GM18505 (cell line): Measurements from ENCODE around the gene CRYBG1.
"Not testable (repeated sequence)": the region's sequence is repeated elsewhere in the genome, so short reads cannot be mapped to it uniquely, and the experiment has no call there.

Source experiments
- ATAC-seq: cut with Tn5 transposase; IDR thresholded peaks from one replicate; pipeline ENCODE4 v1.9.1; 2021; ENCODE audit not compliant: unreplicated experiment
- POLR2A ChIP-seq: IDR thresholded peaks from 4 replicates; pipeline ENCODE4 v1.6.1; 2011; ENCODE audit warnings: borderline replicate concordance; ENCODE audit not compliant: insufficient read depth, insufficient read length; ENCODE audit errors: extremely low read depth

Gene CRYBG1

DNA sequence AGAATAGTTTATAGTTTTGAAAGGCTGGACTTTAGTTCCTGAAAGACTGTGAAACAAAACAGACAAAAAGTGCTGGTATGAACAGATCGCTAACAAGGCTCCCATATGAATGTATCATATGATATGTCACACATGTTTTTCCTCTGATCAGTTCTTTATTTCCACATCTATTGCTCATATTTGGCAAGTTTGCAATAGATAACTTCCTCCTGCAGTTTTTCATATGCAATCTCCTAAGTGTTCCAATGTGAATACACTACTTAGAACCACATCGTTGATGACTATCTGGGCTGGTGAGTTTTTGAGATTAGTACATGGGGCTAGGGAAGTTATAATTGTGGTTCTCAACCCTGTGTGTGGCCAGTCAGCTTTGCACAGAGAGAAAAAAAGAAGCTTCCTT is 23.1 kb downstream of the CRYBG1 start:
- ATAC-seq = no peak
- TF ChIP-seq POLR2A = no peak

DNA sequence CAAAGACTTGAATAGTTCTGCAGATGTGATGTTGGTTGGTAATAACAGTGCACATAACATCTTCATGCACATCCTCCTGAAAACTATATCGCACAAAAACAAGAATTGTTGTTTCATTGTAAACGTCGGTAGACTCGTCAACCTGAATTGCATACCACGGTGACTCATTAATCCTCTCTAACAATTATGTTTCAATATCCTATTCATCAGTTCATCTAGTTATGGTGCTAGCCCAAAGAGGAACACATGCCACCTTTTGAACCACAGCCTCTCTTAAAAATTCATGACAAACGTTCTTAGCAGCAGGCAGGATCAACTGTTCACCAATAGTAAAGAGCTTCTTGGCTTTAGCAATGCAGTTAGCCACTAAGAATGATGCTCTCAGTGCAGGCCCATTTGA is 25.0 kb downstream of the CRYBG1 start:
- TF ChIP-seq POLR2A = no peak
- ATAC-seq = no peak

DNA sequence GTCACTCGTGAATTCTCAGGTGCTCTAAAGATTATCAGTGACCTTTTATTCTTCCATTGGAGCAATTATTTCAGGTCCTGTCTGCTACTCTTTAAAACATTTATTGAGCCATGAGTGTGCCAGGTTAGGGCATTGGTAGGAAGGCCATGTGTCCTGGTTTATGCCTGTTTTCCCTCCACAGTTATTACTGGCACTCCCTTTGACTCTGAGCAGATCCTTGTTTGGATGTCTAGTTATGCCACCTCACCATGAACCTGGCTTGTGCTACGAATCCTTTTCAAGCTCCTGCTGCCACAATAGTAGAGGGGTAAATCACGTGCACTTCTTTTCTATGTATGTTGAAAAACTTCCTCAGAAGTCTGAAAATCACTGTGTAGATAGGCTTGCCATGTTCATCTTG is 27.4 kb downstream of the CRYBG1 start:
- ATAC-seq = no peak
- TF ChIP-seq POLR2A = no peak

DNA sequence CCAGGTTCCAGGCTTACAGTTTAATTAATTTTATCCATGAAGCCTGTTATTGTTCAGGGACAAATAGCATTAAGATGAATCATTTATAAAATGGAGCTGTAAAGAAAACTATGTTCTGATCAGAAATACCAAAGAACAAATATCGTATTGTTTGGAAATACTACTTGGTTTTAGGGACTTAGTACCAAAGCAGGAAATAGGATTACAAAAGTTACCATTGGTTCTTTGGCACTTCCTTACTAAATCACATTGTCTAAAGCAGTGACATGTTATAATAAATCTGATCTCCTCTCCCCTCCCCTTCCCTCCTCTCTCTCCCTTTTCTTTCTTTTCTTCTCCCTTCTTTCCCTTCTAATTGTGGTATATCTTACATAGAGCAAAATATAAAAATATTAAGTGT is 29.6 kb downstream of the CRYBG1 start:
- ATAC-seq = no peak
- TF ChIP-seq POLR2A = no peak

DNA sequence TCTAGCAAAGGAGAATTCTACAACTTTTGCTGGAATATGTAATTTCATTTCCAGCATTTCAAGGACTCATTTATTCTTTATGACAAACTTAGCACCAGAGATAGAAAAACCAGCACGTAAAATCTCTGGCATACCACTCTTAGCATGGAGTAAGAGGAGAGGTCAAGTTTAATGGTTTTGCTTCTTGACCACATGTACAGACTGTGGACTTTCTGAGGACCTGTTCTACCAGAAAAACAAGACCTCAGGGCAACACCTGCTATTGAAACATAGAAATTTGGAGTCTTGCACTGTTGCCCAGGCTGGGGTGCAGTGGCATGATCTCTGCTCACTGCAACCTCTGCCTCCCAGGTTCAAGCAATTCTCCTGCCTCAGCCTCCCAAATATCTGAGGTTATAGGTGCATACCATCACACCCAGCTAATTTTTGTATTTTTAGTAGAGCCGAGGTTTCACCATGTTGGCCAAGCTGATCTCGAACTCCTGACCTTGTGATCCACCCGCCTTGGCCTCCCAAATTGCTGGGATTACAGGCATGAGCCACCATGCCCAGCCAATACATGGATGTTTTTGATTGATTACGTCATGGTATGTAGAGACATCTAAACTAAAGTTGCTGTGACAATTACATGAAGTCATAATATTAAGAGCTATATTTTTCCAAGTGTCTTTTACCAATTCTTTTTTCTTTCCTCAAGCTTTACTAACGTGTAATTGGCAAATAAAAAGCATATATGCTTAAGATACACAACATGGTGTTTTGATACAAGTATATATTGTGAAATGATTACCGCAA is 36.1 kb downstream of the CRYBG1 start:
- TF ChIP-seq POLR2A = no peak
- ATAC-seq = no peak

DNA sequence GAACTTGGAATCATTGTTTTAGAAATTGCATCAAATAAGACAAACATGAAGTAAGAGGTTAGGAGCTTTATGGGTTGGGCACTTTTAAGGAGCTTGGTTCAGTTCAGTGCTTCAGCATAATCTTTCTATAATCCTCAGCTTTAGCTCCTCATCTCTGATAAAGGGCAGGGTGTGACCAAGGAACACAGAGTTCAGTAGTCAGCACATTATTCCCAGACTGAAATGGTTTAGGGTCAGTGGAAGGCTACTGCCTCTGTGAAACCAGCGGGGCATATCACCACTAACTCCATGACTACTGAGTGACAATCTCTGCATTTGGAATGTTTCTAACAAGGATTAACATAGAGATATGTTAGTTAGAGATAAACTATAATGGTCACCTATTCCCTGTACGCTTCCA is 36.9 kb downstream of the CRYBG1 start:
- no peak for TF ChIP-seq POLR2A
- ATAC-seq = no peak

DNA sequence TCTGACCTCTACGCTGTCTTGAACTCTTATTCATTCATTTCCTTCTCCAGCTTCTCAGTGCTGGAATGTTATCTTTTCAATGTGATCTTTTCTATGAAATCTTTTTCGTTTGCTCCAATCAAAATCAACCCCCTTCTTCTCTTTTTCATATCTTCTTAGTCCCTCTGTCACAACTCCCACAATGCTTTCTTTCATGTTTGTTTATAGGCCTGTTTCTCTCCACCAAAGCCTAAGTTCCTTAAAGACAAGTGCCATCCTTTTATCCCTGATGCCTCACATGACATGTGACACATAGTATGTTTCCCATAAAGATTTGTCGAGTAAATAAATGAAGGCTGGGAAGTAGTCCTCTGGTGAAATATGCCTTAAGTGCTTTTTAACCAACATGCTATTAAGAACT is 38.1 kb downstream of the CRYBG1 start:
- ATAC-seq = no peak
- TF ChIP-seq POLR2A = no peak

DNA sequence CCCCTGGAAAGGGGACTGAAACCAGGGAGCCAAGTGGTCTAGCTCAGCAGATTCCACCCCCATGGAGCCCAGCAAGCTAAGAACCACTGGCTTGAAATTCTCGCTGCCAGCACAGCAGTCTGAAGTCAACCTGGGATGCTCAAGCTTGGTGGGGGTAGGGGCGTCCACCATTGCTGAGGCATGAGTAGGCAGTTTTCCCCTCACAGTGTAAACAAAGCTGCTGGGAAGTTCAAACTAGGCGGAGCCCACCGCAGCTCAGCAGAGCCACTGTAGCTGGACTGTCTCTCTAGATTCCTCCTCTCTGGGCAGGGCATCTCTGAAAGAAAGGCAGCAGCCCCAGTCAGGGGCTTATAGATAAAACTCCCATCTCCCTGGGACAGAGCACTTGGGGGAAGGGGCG is 44.5 kb downstream of the CRYBG1 start:
- ATAC-seq = not testable (repeated sequence)

DNA sequence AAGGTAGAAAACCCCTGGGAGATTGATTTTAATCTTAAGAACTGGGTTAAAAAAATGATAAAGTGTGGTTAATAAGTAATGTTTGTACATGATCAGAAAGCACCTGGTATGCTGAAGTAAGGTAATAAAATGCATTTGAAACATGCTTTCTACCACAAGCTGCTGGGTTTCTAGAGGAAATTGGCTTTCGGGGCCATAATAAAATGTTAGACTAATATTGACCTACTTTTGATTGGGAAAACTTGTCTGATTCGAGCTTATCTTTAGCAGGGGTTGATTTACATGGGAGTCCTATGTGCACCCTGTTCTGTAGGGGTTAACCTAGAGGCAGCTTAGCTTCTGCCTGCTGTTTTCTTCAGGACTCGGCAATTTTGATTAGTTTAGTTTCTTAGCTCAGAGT is 50.5 kb downstream of the CRYBG1 start:
- no peak for TF ChIP-seq POLR2A
- ATAC-seq = no peak

DNA sequence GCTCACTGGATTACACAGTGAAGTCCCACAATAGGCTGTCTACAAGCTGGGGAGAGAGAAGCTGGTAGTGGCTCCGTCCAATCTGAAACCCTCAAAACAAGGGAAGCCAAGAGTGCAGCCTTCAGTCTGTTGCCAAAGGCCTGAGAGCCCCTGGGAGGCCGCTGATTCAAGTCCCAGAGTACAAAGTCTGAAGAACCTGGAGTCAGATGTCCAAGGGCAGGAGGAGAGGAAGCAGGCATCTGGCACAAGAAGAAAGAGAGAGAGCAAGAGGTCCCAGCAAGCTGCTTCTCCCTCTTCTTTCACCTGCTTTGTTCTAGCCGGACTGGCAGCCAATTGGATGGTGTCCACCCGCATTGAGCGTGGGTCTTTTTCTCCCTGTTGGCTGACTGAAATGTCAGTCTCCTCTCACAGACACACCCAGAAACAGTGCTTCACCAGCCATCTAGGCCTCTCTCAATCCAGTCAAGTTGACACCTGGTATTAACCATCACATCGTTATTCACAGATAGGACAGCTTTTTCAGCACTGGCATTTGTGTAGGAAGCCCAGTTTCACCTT is 51.2 kb downstream of the CRYBG1 start:
- no peak for ATAC-seq
- no peak for TF ChIP-seq POLR2A

DNA sequence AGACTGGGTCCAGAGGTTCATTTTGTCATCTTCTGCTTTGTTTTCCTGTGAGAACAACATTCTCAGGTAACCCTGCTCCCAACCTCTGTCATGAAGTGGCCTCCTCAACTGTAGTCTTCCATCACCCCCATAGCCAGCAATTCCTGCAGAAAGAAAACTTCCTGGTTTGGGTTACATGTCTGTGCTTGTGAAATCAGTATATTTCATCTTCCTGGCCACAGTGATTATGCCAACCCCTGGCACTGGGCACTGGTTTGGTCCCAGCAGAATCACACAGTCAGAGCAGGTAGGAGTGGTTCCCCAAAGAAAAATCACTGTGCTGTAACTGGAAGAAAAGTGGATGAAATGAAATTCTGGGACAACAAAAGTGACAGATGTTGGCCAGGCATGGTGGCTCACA is 52.5 kb downstream of the CRYBG1 start:
- ATAC-seq = no peak
- no peak for TF ChIP-seq POLR2A

DNA sequence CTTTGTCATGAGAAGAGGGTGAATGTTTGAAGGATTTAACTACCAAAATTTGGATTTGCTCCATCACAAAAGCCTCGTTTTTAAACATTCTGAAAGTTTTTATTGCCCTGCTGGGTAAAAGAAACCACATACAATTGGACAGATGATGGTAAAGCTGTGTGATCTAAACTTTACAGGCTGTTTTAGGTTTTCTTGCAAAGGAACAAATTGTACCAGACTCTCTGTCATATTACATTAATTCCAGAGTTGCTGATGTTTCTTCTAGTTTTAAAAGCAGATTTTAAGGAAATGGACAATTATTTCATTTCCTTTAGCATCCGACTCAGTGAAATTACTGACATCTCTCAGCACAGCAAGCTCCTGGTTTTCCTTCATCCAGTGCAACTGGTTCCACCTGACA is 53.2 kb downstream of the CRYBG1 start:
- ATAC-seq = no peak
- no peak for TF ChIP-seq POLR2A

DNA sequence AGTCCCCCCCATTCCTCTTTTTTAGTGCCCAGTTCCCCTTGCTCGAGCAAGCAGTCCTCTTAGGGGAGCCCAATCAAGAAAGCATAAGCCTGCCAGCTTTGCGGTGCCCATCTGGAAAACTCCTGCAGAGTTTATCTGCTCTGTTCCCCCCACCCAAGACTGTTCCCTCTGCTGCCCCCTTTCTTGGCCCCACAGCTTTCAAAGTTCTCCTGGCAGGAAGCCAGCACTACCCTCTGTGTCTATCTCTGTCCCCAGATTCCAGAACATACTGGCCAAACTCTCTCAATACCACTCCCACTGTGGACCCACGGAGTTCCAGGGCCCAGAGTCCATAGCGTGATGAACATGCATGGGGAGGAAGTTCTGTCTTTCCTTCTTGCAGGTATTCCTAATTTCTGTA is 55.4 kb downstream of the CRYBG1 start:
- no peak for TF ChIP-seq POLR2A
- no peak for ATAC-seq

DNA sequence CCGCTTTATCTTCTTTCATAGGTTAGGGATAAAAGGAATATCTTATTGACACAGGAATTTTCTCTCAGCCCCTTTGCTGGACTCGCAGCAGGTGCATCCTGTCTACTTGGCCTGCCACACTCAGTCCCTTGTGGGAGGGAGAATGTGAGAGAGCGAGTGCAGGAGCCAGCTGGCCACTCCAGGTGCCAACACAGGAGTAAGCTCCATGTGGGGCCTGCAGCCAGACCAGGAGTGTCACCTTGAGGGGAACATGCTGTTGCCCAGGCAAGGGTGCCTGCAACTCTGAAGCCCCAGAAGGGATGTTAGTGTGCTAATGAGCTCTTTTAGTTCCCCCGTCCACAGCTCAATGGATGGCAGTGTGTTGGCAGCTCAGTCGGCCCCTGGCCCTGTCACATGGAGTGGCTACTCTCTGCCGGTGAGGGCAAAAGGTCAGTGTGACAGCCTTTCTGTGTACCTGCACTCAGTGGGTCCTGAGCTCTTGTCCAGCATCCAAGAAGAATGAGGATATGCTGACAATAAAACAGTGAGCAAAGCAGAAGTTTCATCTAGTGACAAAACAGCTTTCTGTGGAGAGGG is 57.1 kb downstream of the CRYBG1 start:
- no peak for TF ChIP-seq POLR2A
- no peak for ATAC-seq
